Measurements from ENCODE around the gene ABR.
"Not testable (repeated sequence)": the region's sequence is repeated elsewhere in the genome, so short reads cannot be mapped to it uniquely, and the experiment has no call there.

Gene ABR

DNA sequence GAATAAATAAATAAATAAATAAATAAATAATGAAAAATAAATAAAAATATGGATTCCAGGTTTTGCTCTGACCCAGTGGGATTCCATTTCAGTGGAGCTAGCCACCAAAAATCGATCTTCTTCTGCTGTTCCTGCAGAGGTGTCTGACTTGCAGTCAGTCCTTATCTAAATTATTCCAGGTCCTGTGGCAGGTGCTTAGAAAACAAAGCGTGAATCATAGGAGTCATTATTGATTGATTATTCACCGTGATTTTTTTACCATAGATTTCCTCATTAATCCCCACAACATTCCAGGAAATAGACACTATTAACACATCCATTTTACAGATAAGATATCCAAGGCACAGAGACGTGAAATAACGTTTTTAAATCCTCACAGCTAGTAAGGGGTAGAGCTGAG, 31.5 kb upstream of the ABR start:
- no peaks in the 10 kb centered on the region for H3K9me3 Mint-ChIP-seq
- H3K4me3 Mint-ChIP-seq, result no peak overlapping the region
- ATAC-seq, result no peak
- peaks cover 40% of the 10 kb centered on the region for H3K4me1 Mint-ChIP-seq
- no peak overlapping the region for H3K27ac Mint-ChIP-seq
- H3K36me3 Mint-ChIP-seq, result no peaks in the 10 kb centered on the region
- no peaks in the 10 kb centered on the region for H3K27me3 Mint-ChIP-seq

- no peak overlapping the region for H3K4me3 Mint-ChIP-seq
- H3K27me3 Mint-ChIP-seq, result no peaks in the 10 kb centered on the region
- H3K36me3 Mint-ChIP-seq, result no peaks in the 10 kb centered on the region
- no peak overlapping the region for H3K27ac Mint-ChIP-seq
- no peaks in the 10 kb centered on the region for H3K9me3 Mint-ChIP-seq
- ATAC-seq, result no peak
- H3K4me1 Mint-ChIP-seq, result peaks cover 23% of the 10 kb centered on the region
These were observed 29.2 kb upstream of the ABR start for GRCh38 chr17:1208966-1209365.

- ATAC-seq, result peak; percentile 65
- Mint-ChIP-seq H3K27ac (no peak overlapping the region), H3K36me3 (no peaks in the 10 kb centered on the region), H3K4me3 (no peak overlapping the region), H3K4me1 (peaks cover 21% of the 10 kb centered on the region), H3K27me3 (no peaks in the 10 kb centered on the region), H3K9me3 (no peaks in the 10 kb centered on the region)
These were observed 26.4 kb upstream of the ABR start for GRCh38 chr17:1206026-1206777.

GRCh38 chr17:1203967-1204291, 24.1 kb upstream of the ABR start:
- no peak for ATAC-seq
- Mint-ChIP-seq H3K9me3 (no peaks in the 10 kb centered on the region), H3K4me3 (peak overlapping the region; percentile 23), H3K36me3 (no peaks in the 10 kb centered on the region), H3K27ac (no peak overlapping the region), H3K4me1 (peaks cover 40% of the 10 kb centered on the region), H3K27me3 (no peaks in the 10 kb centered on the region)

- H3K36me3 Mint-ChIP-seq, result no peaks in the 10 kb centered on the region
- no peak for ATAC-seq
- no peaks in the 10 kb centered on the region for H3K9me3 Mint-ChIP-seq
- peak overlapping the region; percentile 44 for H3K4me3 Mint-ChIP-seq
- no peak overlapping the region for H3K27ac Mint-ChIP-seq
- no peaks in the 10 kb centered on the region for H3K27me3 Mint-ChIP-seq
- peaks cover 46% of the 10 kb centered on the region for H3K4me1 Mint-ChIP-seq
These were observed 23.6 kb upstream of the ABR start for GRCh38 chr17:1203111-1203966.

GRCh38 chr17:1202291-1202690, 22.5 kb upstream of the ABR start:
- no peak for ATAC-seq
- H3K9me3 Mint-ChIP-seq, result no peaks in the 10 kb centered on the region
- no peaks in the 10 kb centered on the region for H3K27me3 Mint-ChIP-seq
- peak overlapping the region; percentile 45 for H3K27ac Mint-ChIP-seq
- peaks cover 56% of the 10 kb centered on the region for H3K4me1 Mint-ChIP-seq
- no peaks in the 10 kb centered on the region for H3K36me3 Mint-ChIP-seq
- H3K4me3 Mint-ChIP-seq, result no peak overlapping the region

DNA sequence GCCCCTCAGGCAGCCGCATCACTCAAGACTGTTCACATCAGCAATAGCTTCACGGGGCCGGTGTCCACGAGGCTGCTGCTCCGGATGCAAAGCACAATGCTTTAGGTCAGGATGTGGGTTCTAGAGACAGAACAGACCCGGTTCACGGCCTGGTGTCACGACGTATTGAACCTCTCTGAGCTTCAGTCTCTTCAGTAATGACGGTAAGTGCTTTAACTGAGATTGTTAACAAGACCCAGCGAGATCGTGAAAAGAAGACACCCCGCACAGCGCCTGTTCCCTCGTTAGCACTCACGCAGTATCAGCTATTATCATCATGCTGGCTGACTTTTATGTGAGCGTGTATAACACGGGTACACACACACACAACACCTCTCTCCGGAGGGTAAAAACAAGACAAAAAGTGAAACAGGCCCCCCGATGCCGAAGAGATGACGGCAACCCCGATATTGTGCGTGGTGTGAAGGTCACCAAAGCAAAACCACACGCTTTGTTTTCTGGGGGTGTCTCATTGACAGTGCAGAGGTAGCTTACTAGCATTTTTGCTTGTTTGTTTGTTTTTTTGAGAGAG, 21.4 kb upstream of the ABR start:
- peak overlapping the region; percentile 45 for H3K27ac Mint-ChIP-seq
- peak; percentile 37 for ATAC-seq
- H3K9me3 Mint-ChIP-seq, result no peaks in the 10 kb centered on the region
- no peaks in the 10 kb centered on the region for H3K36me3 Mint-ChIP-seq
- H3K4me3 Mint-ChIP-seq, result peak overlapping the region; percentile 31
- peaks cover 53% of the 10 kb centered on the region for H3K4me1 Mint-ChIP-seq
- no peaks in the 10 kb centered on the region for H3K27me3 Mint-ChIP-seq

GRCh38 chr17:1199271-1199743, 19.5 kb upstream of the ABR start:
- peak overlapping the region; percentile 88 for H3K27ac Mint-ChIP-seq
- peak overlapping the region; percentile 47 for H3K4me3 Mint-ChIP-seq
- H3K9me3 Mint-ChIP-seq, H3K36me3 Mint-ChIP-seq, ATAC-seq, H3K27me3 Mint-ChIP-seq: not testable (repeated sequence)
- H3K4me1 Mint-ChIP-seq, result peaks cover 53% of the 10 kb centered on the region

- H3K4me3 Mint-ChIP-seq, result peak overlapping the region; percentile 18
- no peaks in the 10 kb centered on the region for H3K9me3 Mint-ChIP-seq
- no peaks in the 10 kb centered on the region for H3K36me3 Mint-ChIP-seq
- H3K4me1 Mint-ChIP-seq, result peaks cover 57% of the 10 kb centered on the region
- peak overlapping the region; percentile 88 for H3K27ac Mint-ChIP-seq
- peak; percentile 96 for ATAC-seq
- no peaks in the 10 kb centered on the region for H3K27me3 Mint-ChIP-seq
These were observed 18.2 kb upstream of the ABR start for GRCh38 chr17:1197781-1198490.

DNA sequence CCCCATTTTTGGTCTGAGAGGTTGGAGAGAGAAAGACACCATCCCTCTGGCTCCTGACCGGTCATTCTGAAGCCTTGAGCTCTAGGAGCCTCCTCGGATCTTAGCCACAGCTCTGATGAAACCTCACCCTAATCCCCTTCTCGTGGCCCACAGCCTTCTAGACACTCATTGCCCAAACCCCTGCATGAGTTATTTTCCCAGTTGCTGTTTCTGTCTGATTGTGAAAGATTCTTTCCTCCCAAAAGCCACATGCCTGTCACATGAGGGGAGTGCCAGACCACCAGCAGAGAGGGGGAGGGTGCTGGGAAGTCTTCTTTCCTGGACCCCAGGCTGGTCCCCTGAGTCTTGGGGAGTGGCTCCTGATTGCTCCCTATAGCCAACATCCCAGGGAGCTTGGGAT, 17.6 kb upstream of the ABR start:
- Mint-ChIP-seq H3K27me3 (no peaks in the 10 kb centered on the region), H3K27ac (peak overlapping the region; percentile 88), H3K36me3 (no peaks in the 10 kb centered on the region), H3K9me3 (no peaks in the 10 kb centered on the region), H3K4me1 (peaks cover 55% of the 10 kb centered on the region), H3K4me3 (peak overlapping the region; percentile 18)
- ATAC-seq, result no peak

DNA sequence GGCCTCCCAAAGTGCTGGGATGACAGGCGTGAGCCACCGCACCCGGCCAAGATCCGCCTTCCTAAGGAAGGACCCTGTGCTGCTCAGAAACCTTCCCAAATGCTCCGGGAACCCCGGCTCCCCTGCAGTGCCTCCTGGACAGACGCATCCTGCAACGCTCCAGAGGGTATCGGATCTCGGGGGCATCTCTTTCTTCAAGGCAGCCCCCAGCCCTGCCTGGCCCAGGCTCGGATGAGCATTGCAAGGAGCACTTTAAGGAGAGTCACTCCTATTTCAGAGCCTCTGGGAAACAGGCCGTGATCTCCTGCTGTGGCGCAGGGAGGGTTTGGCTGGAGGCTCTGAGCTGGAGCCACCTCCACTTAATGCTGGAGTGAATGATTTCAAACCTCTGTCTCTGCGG, 17.2 kb upstream of the ABR start:
- Mint-ChIP-seq H3K4me1 (peaks cover 50% of the 10 kb centered on the region), H3K4me3 (no peak overlapping the region)

GRCh38 chr17:1192911-1193699, 13.3 kb upstream of the ABR start:
- ATAC-seq, result no peak
- no peak overlapping the region for H3K4me3 Mint-ChIP-seq
- H3K27ac Mint-ChIP-seq, result no peak overlapping the region
- no peaks in the 10 kb centered on the region for H3K9me3 Mint-ChIP-seq
- H3K36me3 Mint-ChIP-seq, result no peaks in the 10 kb centered on the region
- H3K27me3 Mint-ChIP-seq, result no peaks in the 10 kb centered on the region
- peaks cover 33% of the 10 kb centered on the region for H3K4me1 Mint-ChIP-seq

More for the DNA sequence above, 17.2 kb upstream of the ABR start:
- ATAC-seq, result no peak
- H3K27ac Mint-ChIP-seq, result peak overlapping the region; percentile 88
- H3K9me3 Mint-ChIP-seq, result no peaks in the 10 kb centered on the region
- H3K36me3 Mint-ChIP-seq, result no peaks in the 10 kb centered on the region
- H3K27me3 Mint-ChIP-seq, result no peaks in the 10 kb centered on the region

DNA sequence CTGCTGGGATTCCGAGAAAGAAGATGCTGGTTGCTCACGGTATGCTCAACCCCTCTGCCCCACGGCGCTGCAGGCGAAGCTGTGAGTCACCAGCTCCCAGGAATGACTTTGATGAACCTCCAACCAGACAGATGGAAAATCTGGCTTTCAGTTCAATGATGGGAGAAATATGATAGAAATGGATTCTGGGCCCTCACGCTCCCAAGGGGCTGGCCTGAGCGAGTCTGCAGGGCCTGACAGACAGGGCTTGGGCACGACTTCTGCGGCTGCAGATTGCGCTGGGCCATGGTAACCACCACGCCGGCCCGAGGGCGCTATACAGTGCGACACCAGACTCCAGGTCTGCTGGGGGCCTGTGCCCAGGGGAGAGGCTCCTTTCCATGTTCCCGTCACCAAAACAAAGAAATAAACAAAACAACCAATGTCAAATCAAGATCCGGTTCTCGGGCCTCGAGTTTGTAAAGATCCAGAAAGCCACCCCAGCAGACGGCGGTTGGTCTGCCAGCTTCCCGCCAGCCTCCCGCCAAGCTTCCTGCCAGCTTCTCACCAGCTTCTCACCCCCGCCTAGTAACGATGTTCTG, 11.1 kb upstream of the ABR start:
- no peak overlapping the region for H3K27ac Mint-ChIP-seq
- H3K27me3 Mint-ChIP-seq, result no peaks in the 10 kb centered on the region
- H3K4me3 Mint-ChIP-seq, result no peak overlapping the region
- H3K9me3 Mint-ChIP-seq, result no peaks in the 10 kb centered on the region
- H3K36me3 Mint-ChIP-seq, result no peaks in the 10 kb centered on the region
- no peak for ATAC-seq
- peaks cover 39% of the 10 kb centered on the region for H3K4me1 Mint-ChIP-seq

DNA sequence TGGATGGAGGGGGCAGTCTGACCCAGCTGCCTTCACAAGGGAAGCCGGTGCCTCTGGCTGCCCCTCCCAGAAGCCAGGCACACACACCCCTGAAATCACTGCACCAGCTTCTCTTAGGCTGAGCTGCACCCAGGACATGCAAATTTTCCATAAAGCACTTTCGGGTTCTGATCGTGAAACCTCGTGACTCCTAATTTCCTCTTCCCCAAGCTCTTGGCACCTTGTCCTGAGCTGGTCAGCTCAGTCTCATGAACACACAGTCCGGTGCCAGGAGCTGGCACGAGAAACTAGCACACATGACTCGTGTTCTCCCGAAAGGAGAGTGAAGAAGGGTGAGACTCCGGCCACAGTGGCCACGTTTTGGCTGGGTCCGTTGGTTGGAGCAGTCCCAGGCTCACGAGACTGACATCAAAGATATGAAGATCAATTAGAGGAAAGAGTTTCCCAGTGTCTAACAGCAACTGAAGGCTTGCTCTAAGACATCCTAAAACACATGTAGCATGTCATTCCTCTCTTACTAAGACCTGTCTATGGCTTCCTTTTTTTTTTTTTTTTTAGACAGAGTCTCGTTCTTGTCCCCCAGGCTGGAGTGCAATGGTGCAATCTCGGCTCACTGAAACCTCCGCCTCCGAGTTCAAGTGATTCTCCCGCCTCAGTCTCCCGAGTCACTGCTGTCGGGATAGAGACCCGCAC, 9.2 kb upstream of the ABR start:
- H3K4me1 Mint-ChIP-seq, result peaks cover 50% of the 10 kb centered on the region
- H3K27me3 Mint-ChIP-seq, result no peaks in the 10 kb centered on the region
- H3K9me3 Mint-ChIP-seq, result no peaks in the 10 kb centered on the region
- no peak overlapping the region for H3K27ac Mint-ChIP-seq
- H3K4me3 Mint-ChIP-seq, result no peak overlapping the region
- peak; percentile 37 for ATAC-seq
- no peaks in the 10 kb centered on the region for H3K36me3 Mint-ChIP-seq

Data from stimulated activated memory B cell treated with anti-CD40 and anti-IgM and Interleukin-4, amounts not matched to agents 10 μg/mL and 1 μg/mL and 100 μg/mL, for 72 hours (primary cell).